Measurements from ENCODE around the gene NOL6. TPM values are rescaled to one million over a fixed set of nuclear protein-coding genes. Genes with fewer than 3 reads are reported as not detected.

Gene NOL6
- polyA plus RNA-seq, 3 donors, result 23.6 to 26.4 (median 25.2) TPM

GRCh38 chr9:33416996-33417395 is 56.7 kb downstream of the NOL6 start:
- no peak for DNase-seq (ENCODE audit: extremely low read depth in 1 of 11, low read depth in 9 of 11, low spot score in 4 of 11)

GRCh38 chr9:33415501-33416038 is 58.2 kb downstream of the NOL6 start:
- peak in 1 of 11 donors; percentile 41 for DNase-seq (ENCODE audit: extremely low read depth in 1 of 11, low read depth in 9 of 11, low spot score in 4 of 11)

GRCh38 chr9:33414889-33415500 is 58.7 kb downstream of the NOL6 start:
- DNase-seq (ENCODE audit: extremely low read depth in 1 of 11, low read depth in 9 of 11, low spot score in 4 of 11), result no peak

- no peak for DNase-seq (ENCODE audit: extremely low read depth in 1 of 11, low read depth in 9 of 11, low spot score in 4 of 11)
Measured at GRCh38 chr9:33414268-33414667, 59.5 kb downstream of the NOL6 start.

Other genes starting within 250 kb of the NOL6 start
- not detected for gene SPINK4, start 233.8 kb downstream of the NOL6 start, polyA plus RNA-seq (ENCODE audit: insufficient read length in 3 of 3)
- gene BAG1, start 209.2 kb downstream of the NOL6 start, polyA plus RNA-seq (ENCODE audit: insufficient read length in 3 of 3), result 10 to 100 TPM; 73.6 to 85.7 (median 79.5) TPM
- 100 to 1,000 TPM; 105 to 129 (median 106) TPM for gene CHMP5, start 208.9 kb downstream of the NOL6 start, polyA plus RNA-seq (ENCODE audit: insufficient read length in 3 of 3)
- gene NFX1, start 183.4 kb downstream of the NOL6 start, polyA plus RNA-seq (ENCODE audit: insufficient read length in 3 of 3), result 10 to 100 TPM; 30.5 to 40.8 (median 35.0) TPM
- gene AQP7, start 71.4 kb downstream of the NOL6 start, polyA plus RNA-seq (ENCODE audit: insufficient read length in 3 of 3), result 10 to 100 TPM; 19.9 to 42.7 (median 23.6) TPM
- gene AQP3, start 26.3 kb downstream of the NOL6 start, polyA plus RNA-seq (ENCODE audit: insufficient read length in 3 of 3), result 100 to 1,000 TPM in 1 of 3 donors, 10 to 100 TPM in 2; 36.4 to 207 (median 64.7) TPM
- gene ANKRD18B, start 50.3 kb upstream of the NOL6 start, polyA plus RNA-seq (ENCODE audit: insufficient read length in 3 of 3), result 1 to 10 TPM in 2 of 3 donors, under 1 TPM in 1; 0.53 to 1.7 (median 1.2) TPM